Natural killer cell (primary cell): ENCODE measurements around the gene EML3. TPM values are rescaled to one million over a fixed set of nuclear protein-coding genes. Genes with fewer than 3 reads are reported as not detected.
"Not testable (repeated sequence)": the region's sequence is repeated elsewhere in the genome, so short reads cannot be mapped to it uniquely, and the experiment has no call there.

Experiments used
- ATAC-seq, 3 donors: fragments of 150-1000 bp in 2 of 3; fragments of 200-7000 bp in 1 of 3; cut with Tn5 transposase; 1 replicate in 1 of 3; 2 replicates in 2 of 3; pipeline ENCODE4 v1.10.0; 2021; ENCODE audit warnings: mild to moderate bottlenecking in 2 of 3, moderate library complexity in 2 of 3
- DNase-seq, 2 donors: peaks; one replicate each; pipeline versions ENCODE4 v3.0.0 to v3.0.0-alpha.2; 2013 to 2021; ENCODE audit warnings: mixed read lengths in 1 of 2
- H3K27ac ChIP-seq: one replicate; pipeline ENCODE4 v1.5.1; 2013; ENCODE audit warnings: mild to moderate bottlenecking, low read length
- H3K27me3 ChIP-seq: one replicate; pipeline ENCODE4 v1.6.1; 2013; ENCODE audit warnings: low read length; ENCODE audit not compliant: control insufficient read depth, insufficient read depth
- H3K36me3 ChIP-seq: one replicate; pipeline ENCODE4 v1.6.1; 2013; ENCODE audit warnings: low read length; ENCODE audit not compliant: control insufficient read depth, insufficient read depth
- H3K4me1 ChIP-seq: one replicate; pipeline ENCODE4 v1.6.1; 2013; ENCODE audit warnings: low read length; ENCODE audit not compliant: control insufficient read depth, insufficient read depth
- H3K4me3 ChIP-seq: one replicate; pipeline ENCODE4 v1.5.1; 2013; ENCODE audit warnings: low read length
- H3K9me3 ChIP-seq: one replicate; pipeline ENCODE4 v1.6.1; 2013; ENCODE audit warnings: low read length; ENCODE audit not compliant: control insufficient read depth, insufficient read depth
- H3K27ac Mint-ChIP-seq, 2 donors: one replicate each; pipeline ENCODE4 v1.8.0; 2022; ENCODE audit warnings: mild to moderate bottlenecking in 2 of 2, mixed read lengths in 2 of 2, moderate library complexity in 1 of 2
- H3K27me3 Mint-ChIP-seq, 2 donors: one replicate each; pipeline ENCODE4 v1.8.0; 2022; ENCODE audit warnings: low read depth in 2 of 2, mixed read lengths in 2 of 2
- H3K36me3 Mint-ChIP-seq: one replicate; pipeline ENCODE4 v1.8.0; 2022; ENCODE audit warnings: mixed read lengths
- H3K4me1 Mint-ChIP-seq, 2 donors: one replicate each; pipeline ENCODE4 v1.8.0; 2022; ENCODE audit warnings: mixed read lengths in 2 of 2
- H3K4me3 Mint-ChIP-seq: one replicate; pipeline ENCODE4 v1.8.0; 2022; ENCODE audit warnings: mild to moderate bottlenecking, moderate library complexity, mixed read lengths
- H3K9me3 Mint-ChIP-seq, 2 donors: one replicate each; pipeline ENCODE4 v1.8.0; 2022; ENCODE audit warnings: mixed read lengths in 2 of 2
- CTCF ChIP-seq: fragments of 200-600 bp; IDR thresholded peaks from one replicate; pipeline ENCODE4 v1.8.0; 2022; ENCODE audit warnings: antibody characterized with exemption
- WGBS: methylation state at CpG from one replicate; pipeline ENCODE4 v1.1.7; 2013; ENCODE audit warnings: missing lambda C conversion rate; ENCODE audit not compliant: insufficient coverage; 5-methylcytosine and 5-hydroxymethylcytosine counted together
- intact Hi-C: fragments of 100-400 bp; cut with micrococcal nuclease; formaldehyde crosslinking; loops from one replicate; pipeline ENCODE4 v1.14.2; 2022
- total RNA-seq, 4 donors: library from RNA; stranded (reverse); fragments of 120-200 nt in 1 of 4; gene quantifications; one replicate each; pipeline versions ENCODE4 v1.2.3 to v1.2.4, GENCODE V29; 2013 to 2022

The EML3 gene
- total RNA-seq, 3 donors from 2014 or later (not counting 1 experiment from before 2014, with no cell fraction given), result 221 to 233 (median 232) TPM

- peak within 1 kb of the TSS; percentile 58 for H3K4me3 ChIP-seq
- DNase-seq (peak; percentile 91 to 99), ATAC-seq (peak; percentile 84 to 95 (median 87))
- peak within 1 kb of the TSS; percentile 94 to 97 for H3K27ac Mint-ChIP-seq
- peak within 1 kb of the TSS; percentile 90 for H3K27ac ChIP-seq
- H3K36me3 Mint-ChIP-seq, result peaks cover 7% of the 10 kb centered on the region
- intact Hi-C loops, result loop anchor here (1.0 to 5.0 kb wide), 9 partner anchors 8 to 291 kb away; partner anchors contain the start of genes BSCL2, C11orf98, CSKMT and GNG3
- TF ChIP-seq CTCF, result no peak
- no peaks in the 10 kb centered on the region for H3K27me3 Mint-ChIP-seq
- H3K27me3 ChIP-seq, result no peaks in the 10 kb centered on the region
- peak within 1 kb of the TSS; percentile 98 for H3K4me3 Mint-ChIP-seq
- WGBS, result under 1% methylated on average over 58 of the region's 58 CpGs
- peaks cover 32 to 40% of the 10 kb centered on the region in 2 donors for H3K4me1 Mint-ChIP-seq
- no peaks in the 10 kb centered on the region for H3K9me3 Mint-ChIP-seq
- H3K9me3 ChIP-seq, result no peaks in the 10 kb centered on the region
- peaks cover 40% of the 10 kb centered on the region for H3K36me3 ChIP-seq
- H3K4me1 ChIP-seq, result peaks cover 32% of the 10 kb centered on the region
These were observed 21.0 kb downstream of the EML3 start, which contains the start of gene TUT1 for GRCh38 chr11:62591448-62592145. Gene TUT1 (minus strand): TSS chr11:62591523. CDS start chr11:62591485, 38 bp downstream.

GRCh38 chr11:62588966-62589637, 23.5 kb downstream of the EML3 start:
- Mint-ChIP-seq H3K36me3 (no peaks in the 10 kb centered on the region), H3K27ac (peak overlapping the region in 1 of 2 donors; percentile 97), H3K27me3 (no peaks in the 10 kb centered on the region), H3K4me3 (peak overlapping the region; percentile 98), H3K9me3 (no peaks in the 10 kb centered on the region), H3K4me1 (peaks cover 27 to 34% of the 10 kb centered on the region in 2 donors)
- H3K36me3 ChIP-seq, result peaks cover 23% of the 10 kb centered on the region
- H3K27ac ChIP-seq, result no peak overlapping the region
- intact Hi-C loops, result no loop called here
- H3K9me3 ChIP-seq, result no peaks in the 10 kb centered on the region
- H3K4me1 ChIP-seq, result peaks cover 32% of the 10 kb centered on the region
- WGBS, result 79% methylated on average over 15 of the region's 18 CpGs
- DNase-seq (peak in 1 of 2 donors; percentile 43), ATAC-seq (no peak)
- H3K27me3 ChIP-seq, result no peaks in the 10 kb centered on the region
- no peak for TF ChIP-seq CTCF
- no peak overlapping the region for H3K4me3 ChIP-seq

GRCh38 chr11:62585356-62585755, 27.2 kb downstream of the EML3 start:
- H3K9me3 Mint-ChIP-seq, H3K27ac ChIP-seq, H3K9me3 ChIP-seq, H3K4me1 Mint-ChIP-seq, H3K4me1 ChIP-seq, H3K27ac Mint-ChIP-seq, H3K27me3 ChIP-seq, intact Hi-C loops, DNase-seq, H3K36me3 Mint-ChIP-seq, H3K4me3 ChIP-seq, H3K4me3 Mint-ChIP-seq, H3K27me3 Mint-ChIP-seq, ATAC-seq: not testable (repeated sequence)
- 98% methylated on average over 7 of the region's 7 CpGs for WGBS
- peaks cover 30% of the 10 kb centered on the region for H3K36me3 ChIP-seq

- H3K4me1 Mint-ChIP-seq, ATAC-seq, H3K27me3 Mint-ChIP-seq, H3K9me3 ChIP-seq, intact Hi-C loops, DNase-seq, H3K9me3 Mint-ChIP-seq, H3K4me3 ChIP-seq, H3K27me3 ChIP-seq, H3K27ac ChIP-seq, H3K36me3 Mint-ChIP-seq, H3K4me1 ChIP-seq, H3K4me3 Mint-ChIP-seq, H3K27ac Mint-ChIP-seq: not testable (repeated sequence)
- H3K36me3 ChIP-seq, result peaks cover 36% of the 10 kb centered on the region
- 97% methylated on average over 4 of the region's 4 CpGs for WGBS
These were observed 30.8 kb downstream of the EML3 start for GRCh38 chr11:62581735-62582134.
